WTC11 (cell line): ENCODE data around the gene PRTN3. TPM values are rescaled to one million over a fixed set of nuclear protein-coding genes. Genes with fewer than 3 reads are reported as not detected.

Experiments used
- ATAC-seq: fragments of 200-7000 bp; cut with Tn5 transposase; 2 replicates; pipeline ENCODE4 v1.10.0; 2021; ENCODE audit warnings: mild to moderate bottlenecking, moderate library complexity
- CTCF ChIA-PET: fragments of 300-600 bp; sonication (Branson Sonifier 250); formaldehyde crosslinking; loops from one replicate; lab custom pipeline; 2021; ENCODE audit warnings: antibody characterized with exemption; lab: Charles Lee
- POLR2A ChIA-PET: fragments of 350-600 bp; sonication (Branson Sonifier 250); formaldehyde crosslinking; loops from one replicate; lab custom pipeline; 2021; ENCODE audit warnings: antibody characterized with exemption; lab: Charles Lee
- DNase-seq: peaks from one replicate; pipeline ENCODE4 v3.0.0; 2021; ENCODE audit warnings: low spot score
- H3K27ac Mint-ChIP-seq: 2 replicates; pipeline ENCODE4 v1.8.0; 2021; ENCODE audit warnings: mixed read lengths
- H3K27me3 Mint-ChIP-seq: 2 replicates; pipeline ENCODE4 v1.8.0; 2021; ENCODE audit warnings: low read depth, mild to moderate bottlenecking, moderate library complexity, mixed read lengths
- H3K36me3 Mint-ChIP-seq: 2 replicates; pipeline ENCODE4 v1.8.0; 2021; ENCODE audit warnings: mixed read lengths
- H3K4me1 Mint-ChIP-seq: 2 replicates; pipeline ENCODE4 v1.8.0; 2022; ENCODE audit warnings: mixed read lengths
- H3K4me3 Mint-ChIP-seq: 2 replicates; pipeline ENCODE4 v1.8.0; 2021; ENCODE audit warnings: mild to moderate bottlenecking, moderate library complexity, mixed read lengths
- H3K9me3 Mint-ChIP-seq: 2 replicates; pipeline ENCODE4 v1.8.0; 2021; ENCODE audit warnings: mixed read lengths
- ELF4 ChIP-seq: sonication (generic); formaldehyde crosslinking; IDR thresholded peaks from 2 replicates; pipeline ENCODE4 v1.8.1; 2022; ENCODE audit warnings: low read depth, mild to moderate bottlenecking, moderate library complexity, missing genetic modification reagents
- EMX1 ChIP-seq: fragments of 250-450 bp; sonication (Bioruptor Pico); IDR thresholded peaks from 2 replicates; pipeline ENCODE4 v1.8.0; 2021; ENCODE audit warnings: mild to moderate bottlenecking
- FOXP1 ChIP-seq: sonication (generic); formaldehyde crosslinking; IDR thresholded peaks from 2 replicates; pipeline ENCODE4 v1.8.0; 2022; ENCODE audit warnings: missing genetic modification reagents, mild to moderate bottlenecking, moderate library complexity, borderline replicate concordance
- IRF2 ChIP-seq: sonication (generic); formaldehyde crosslinking; IDR thresholded peaks from 2 replicates; pipeline ENCODE4 v1.8.0; 2022; ENCODE audit warnings: low read depth, missing genetic modification reagents, borderline replicate concordance
- JAZF1 ChIP-seq: fragments of 250-450 bp; sonication (Bioruptor Pico); IDR thresholded peaks from 2 replicates; pipeline ENCODE4 v1.9.0; 2021; ENCODE audit warnings: moderate library complexity, mild to moderate bottlenecking, inconsistent platforms
- MXD4 ChIP-seq: fragments of 250-450 bp; sonication (Bioruptor Pico); IDR thresholded peaks from 2 replicates; pipeline ENCODE4 v1.8.0; 2021; ENCODE audit warnings: mild to moderate bottlenecking, moderate library complexity, borderline replicate concordance
- NR3C1 ChIP-seq: sonication (generic); formaldehyde crosslinking; conservative IDR thresholded peaks from 2 replicates; pipeline ENCODE4 v1.8.1; 2023; ENCODE audit warnings: low read depth, mild to moderate bottlenecking, missing genetic modification reagents
- ZNF138 ChIP-seq: sonication (generic); formaldehyde crosslinking; conservative IDR thresholded peaks from 2 replicates; pipeline ENCODE4 v1.8.1; 2022; ENCODE audit warnings: mild to moderate bottlenecking, moderate library complexity, missing genetic modification reagents
- ZNF232 ChIP-seq: sonication (generic); formaldehyde crosslinking; IDR thresholded peaks from 2 replicates; pipeline ENCODE4 v1.8.0; 2022; ENCODE audit warnings: mild to moderate bottlenecking, missing genetic modification reagents
- ZNF263 ChIP-seq: sonication (generic); formaldehyde crosslinking; IDR thresholded peaks from 2 replicates; pipeline ENCODE4 v1.8.1; 2022; ENCODE audit warnings: low read depth, mild to moderate bottlenecking, moderate library complexity, missing genetic modification reagents
- ZNF671 ChIP-seq: fragments of 250-450 bp; sonication (Bioruptor Pico); IDR thresholded peaks from 2 replicates; pipeline ENCODE4 v1.8.0; 2021; ENCODE audit warnings: mild to moderate bottlenecking
- total RNA-seq: library from RNA; stranded (reverse); gene quantifications from 3 replicates; pipeline ENCODE4 v1.2.3, GENCODE V29; 2021
- TF ChIP-seq, protein P1 (sequence below): sonication (generic); formaldehyde crosslinking; conservative IDR thresholded peaks from 2 replicates; pipeline ENCODE4 v1.8.1; 2023; ENCODE audit warnings: mild to moderate bottlenecking, low read depth, missing genetic modification reagents, moderate library complexity
- TF ChIP-seq, protein P2 (sequence below): sonication (generic); formaldehyde crosslinking; IDR thresholded peaks from 2 replicates; pipeline ENCODE4 v1.8.1; 2022; ENCODE audit warnings: mild to moderate bottlenecking, missing genetic modification reagents, moderate library complexity, borderline replicate concordance
- TF ChIP-seq, protein P3 (sequence below): sonication (generic); formaldehyde crosslinking; IDR thresholded peaks from 2 replicates; pipeline ENCODE4 v1.8.0; 2023; ENCODE audit warnings: missing genetic modification reagents
- TF ChIP-seq, protein P4 (sequence below): sonication (generic); formaldehyde crosslinking; IDR thresholded peaks from 2 replicates; pipeline ENCODE4 v1.8.1; 2023; ENCODE audit warnings: mild to moderate bottlenecking, moderate library complexity, missing genetic modification reagents
- TF ChIP-seq, protein P5 (sequence below): sonication (generic); formaldehyde crosslinking; IDR thresholded peaks from 2 replicates; pipeline ENCODE4 v1.8.0; 2022; ENCODE audit warnings: mild to moderate bottlenecking, missing genetic modification reagents
- TF ChIP-seq, protein P6 (sequence below): fragments of 250-450 bp; sonication (Bioruptor Pico); IDR thresholded peaks from 2 replicates; pipeline ENCODE4 v1.9.0; 2021; ENCODE audit warnings: mild to moderate bottlenecking
- TF ChIP-seq, protein P7 (sequence below): fragments of 250-450 bp; sonication (Bioruptor Pico); IDR thresholded peaks from 2 replicates; pipeline ENCODE4 v1.9.0; 2021; ENCODE audit warnings: mild to moderate bottlenecking, borderline replicate concordance

Gene PRTN3
- total RNA-seq, 1 experiment from 2014 or later: 0.61 TPM

DNA sequence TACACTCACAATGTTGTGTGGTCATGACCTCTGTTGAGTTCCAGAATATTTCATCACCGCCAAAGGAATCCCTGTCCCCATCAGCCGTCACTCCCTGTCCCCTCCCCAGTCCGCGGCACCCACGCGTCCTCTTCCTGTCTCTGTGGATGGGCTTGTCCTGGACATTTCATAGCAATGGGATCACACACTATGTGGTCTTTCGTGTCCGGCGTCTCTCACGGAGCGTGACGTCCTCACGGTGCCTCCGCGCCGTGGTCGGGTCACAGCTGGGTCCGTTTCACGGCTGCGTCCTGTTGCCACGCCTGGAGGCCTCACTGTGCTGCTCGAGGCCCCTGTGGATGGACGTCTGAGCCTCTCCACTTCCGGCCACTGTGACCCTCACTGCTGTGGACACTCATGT lies 6.6 kb upstream of the PRTN3 start (continued):
- TF ChIP-seq, protein P1, sequence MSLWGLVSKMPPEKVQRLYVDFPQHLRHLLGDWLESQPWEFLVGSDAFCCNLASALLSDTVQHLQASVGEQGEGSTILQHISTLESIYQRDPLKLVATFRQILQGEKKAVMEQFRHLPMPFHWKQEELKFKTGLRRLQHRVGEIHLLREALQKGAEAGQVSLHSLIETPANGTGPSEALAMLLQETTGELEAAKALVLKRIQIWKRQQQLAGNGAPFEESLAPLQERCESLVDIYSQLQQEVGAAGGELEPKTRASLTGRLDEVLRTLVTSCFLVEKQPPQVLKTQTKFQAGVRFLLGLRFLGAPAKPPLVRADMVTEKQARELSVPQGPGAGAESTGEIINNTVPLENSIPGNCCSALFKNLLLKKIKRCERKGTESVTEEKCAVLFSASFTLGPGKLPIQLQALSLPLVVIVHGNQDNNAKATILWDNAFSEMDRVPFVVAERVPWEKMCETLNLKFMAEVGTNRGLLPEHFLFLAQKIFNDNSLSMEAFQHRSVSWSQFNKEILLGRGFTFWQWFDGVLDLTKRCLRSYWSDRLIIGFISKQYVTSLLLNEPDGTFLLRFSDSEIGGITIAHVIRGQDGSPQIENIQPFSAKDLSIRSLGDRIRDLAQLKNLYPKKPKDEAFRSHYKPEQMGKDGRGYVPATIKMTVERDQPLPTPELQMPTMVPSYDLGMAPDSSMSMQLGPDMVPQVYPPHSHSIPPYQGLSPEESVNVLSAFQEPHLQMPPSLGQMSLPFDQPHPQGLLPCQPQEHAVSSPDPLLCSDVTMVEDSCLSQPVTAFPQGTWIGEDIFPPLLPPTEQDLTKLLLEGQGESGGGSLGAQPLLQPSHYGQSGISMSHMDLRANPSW (CRISPR knock-in tag): no peak
- TF ChIP-seq, protein P2, sequence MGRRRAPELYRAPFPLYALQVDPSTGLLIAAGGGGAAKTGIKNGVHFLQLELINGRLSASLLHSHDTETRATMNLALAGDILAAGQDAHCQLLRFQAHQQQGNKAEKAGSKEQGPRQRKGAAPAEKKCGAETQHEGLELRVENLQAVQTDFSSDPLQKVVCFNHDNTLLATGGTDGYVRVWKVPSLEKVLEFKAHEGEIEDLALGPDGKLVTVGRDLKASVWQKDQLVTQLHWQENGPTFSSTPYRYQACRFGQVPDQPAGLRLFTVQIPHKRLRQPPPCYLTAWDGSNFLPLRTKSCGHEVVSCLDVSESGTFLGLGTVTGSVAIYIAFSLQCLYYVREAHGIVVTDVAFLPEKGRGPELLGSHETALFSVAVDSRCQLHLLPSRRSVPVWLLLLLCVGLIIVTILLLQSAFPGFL: no peak
- TF ChIP-seq EMX1 (CRISPR knock-in tag) (no peak), NR3C1 (CRISPR knock-in tag) (no peak), ZNF232 (CRISPR knock-in tag) (no peak), IRF2 (CRISPR knock-in tag) (no peak), MXD4 (CRISPR knock-in tag) (no peak), ZNF263 (CRISPR knock-in tag) (no peak)
- TF ChIP-seq, protein P3, sequence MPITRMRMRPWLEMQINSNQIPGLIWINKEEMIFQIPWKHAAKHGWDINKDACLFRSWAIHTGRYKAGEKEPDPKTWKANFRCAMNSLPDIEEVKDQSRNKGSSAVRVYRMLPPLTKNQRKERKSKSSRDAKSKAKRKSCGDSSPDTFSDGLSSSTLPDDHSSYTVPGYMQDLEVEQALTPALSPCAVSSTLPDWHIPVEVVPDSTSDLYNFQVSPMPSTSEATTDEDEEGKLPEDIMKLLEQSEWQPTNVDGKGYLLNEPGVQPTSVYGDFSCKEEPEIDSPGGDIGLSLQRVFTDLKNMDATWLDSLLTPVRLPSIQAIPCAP (CRISPR knock-in tag): no peak
- TF ChIP-seq, protein P4, sequence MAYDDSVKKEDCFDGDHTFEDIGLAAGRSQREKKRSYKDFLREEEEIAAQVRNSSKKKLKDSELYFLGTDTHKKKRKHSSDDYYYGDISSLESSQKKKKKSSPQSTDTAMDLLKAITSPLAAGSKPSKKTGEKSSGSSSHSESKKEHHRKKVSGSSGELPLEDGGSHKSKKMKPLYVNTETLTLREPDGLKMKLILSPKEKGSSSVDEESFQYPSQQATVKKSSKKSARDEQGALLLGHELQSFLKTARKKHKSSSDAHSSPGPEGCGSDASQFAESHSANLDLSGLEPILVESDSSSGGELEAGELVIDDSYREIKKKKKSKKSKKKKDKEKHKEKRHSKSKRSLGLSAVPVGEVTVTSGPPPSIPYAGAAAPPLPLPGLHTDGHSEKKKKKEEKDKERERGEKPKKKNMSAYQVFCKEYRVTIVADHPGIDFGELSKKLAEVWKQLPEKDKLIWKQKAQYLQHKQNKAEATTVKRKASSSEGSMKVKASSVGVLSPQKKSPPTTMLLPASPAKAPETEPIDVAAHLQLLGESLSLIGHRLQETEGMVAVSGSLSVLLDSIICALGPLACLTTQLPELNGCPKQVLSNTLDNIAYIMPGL (CRISPR knock-in tag): no peak
- TF ChIP-seq, protein P5, sequence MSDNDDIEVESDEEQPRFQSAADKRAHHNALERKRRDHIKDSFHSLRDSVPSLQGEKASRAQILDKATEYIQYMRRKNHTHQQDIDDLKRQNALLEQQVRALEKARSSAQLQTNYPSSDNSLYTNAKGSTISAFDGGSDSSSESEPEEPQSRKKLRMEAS: no peak

DNA sequence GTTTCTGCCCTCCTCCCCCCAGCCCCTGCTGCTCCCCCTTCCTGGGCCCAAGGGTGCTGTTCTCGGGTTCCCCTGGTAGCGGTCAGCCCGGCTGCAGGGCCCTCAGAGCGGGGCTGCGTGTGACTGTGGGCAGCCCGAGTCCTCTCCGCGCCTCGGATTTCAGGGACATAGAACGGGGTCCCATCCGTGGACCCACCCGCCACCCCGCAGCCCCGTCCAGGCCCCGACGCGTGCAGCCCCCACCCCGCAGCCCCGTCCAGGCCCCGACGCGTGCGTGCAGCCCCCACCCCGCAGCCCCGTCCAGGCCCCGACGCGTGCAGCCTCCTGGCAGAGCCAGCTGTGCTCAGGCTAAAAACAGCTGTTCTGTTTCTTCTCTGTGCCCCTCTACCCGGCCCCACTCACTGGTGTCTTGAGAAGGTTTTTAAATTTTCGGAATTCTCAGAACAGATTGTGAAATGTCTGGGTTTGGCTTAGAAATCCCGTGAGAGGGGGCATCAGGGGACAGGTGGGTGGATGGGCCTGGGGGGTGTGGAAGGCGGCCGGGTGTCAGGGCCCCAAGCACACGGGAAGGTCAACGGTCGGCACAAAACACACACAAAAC lies 5.5 kb upstream of the PRTN3 start:
- ChIA-PET POLR2A (no interaction called here), CTCF (no interaction called here)
- H3K27me3 Mint-ChIP-seq: no peaks in the 10 kb centered on the region
- H3K27ac Mint-ChIP-seq: no peak overlapping the region
- H3K36me3 Mint-ChIP-seq: no peaks in the 10 kb centered on the region
- no peaks in the 10 kb centered on the region for H3K9me3 Mint-ChIP-seq
- no peak for ATAC-seq
- no peak for DNase-seq
- no peak overlapping the region for H3K4me3 Mint-ChIP-seq
- no peaks in the 10 kb centered on the region for H3K4me1 Mint-ChIP-seq
- TF ChIP-seq, protein P6, sequence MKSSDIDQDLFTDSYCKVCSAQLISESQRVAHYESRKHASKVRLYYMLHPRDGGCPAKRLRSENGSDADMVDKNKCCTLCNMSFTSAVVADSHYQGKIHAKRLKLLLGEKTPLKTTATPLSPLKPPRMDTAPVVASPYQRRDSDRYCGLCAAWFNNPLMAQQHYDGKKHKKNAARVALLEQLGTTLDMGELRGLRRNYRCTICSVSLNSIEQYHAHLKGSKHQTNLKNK (CRISPR knock-in tag): no peak
- TF ChIP-seq JAZF1 (CRISPR knock-in tag) (no peak), ELF4 (CRISPR knock-in tag) (no peak), ZNF263 (CRISPR knock-in tag) (no peak), ZNF138 (CRISPR knock-in tag) (no peak), FOXP1 (CRISPR knock-in tag) (no peak), ZNF671 (no peak)
- TF ChIP-seq, protein P1 (CRISPR knock-in tag): no peak
- TF ChIP-seq, protein P7, sequence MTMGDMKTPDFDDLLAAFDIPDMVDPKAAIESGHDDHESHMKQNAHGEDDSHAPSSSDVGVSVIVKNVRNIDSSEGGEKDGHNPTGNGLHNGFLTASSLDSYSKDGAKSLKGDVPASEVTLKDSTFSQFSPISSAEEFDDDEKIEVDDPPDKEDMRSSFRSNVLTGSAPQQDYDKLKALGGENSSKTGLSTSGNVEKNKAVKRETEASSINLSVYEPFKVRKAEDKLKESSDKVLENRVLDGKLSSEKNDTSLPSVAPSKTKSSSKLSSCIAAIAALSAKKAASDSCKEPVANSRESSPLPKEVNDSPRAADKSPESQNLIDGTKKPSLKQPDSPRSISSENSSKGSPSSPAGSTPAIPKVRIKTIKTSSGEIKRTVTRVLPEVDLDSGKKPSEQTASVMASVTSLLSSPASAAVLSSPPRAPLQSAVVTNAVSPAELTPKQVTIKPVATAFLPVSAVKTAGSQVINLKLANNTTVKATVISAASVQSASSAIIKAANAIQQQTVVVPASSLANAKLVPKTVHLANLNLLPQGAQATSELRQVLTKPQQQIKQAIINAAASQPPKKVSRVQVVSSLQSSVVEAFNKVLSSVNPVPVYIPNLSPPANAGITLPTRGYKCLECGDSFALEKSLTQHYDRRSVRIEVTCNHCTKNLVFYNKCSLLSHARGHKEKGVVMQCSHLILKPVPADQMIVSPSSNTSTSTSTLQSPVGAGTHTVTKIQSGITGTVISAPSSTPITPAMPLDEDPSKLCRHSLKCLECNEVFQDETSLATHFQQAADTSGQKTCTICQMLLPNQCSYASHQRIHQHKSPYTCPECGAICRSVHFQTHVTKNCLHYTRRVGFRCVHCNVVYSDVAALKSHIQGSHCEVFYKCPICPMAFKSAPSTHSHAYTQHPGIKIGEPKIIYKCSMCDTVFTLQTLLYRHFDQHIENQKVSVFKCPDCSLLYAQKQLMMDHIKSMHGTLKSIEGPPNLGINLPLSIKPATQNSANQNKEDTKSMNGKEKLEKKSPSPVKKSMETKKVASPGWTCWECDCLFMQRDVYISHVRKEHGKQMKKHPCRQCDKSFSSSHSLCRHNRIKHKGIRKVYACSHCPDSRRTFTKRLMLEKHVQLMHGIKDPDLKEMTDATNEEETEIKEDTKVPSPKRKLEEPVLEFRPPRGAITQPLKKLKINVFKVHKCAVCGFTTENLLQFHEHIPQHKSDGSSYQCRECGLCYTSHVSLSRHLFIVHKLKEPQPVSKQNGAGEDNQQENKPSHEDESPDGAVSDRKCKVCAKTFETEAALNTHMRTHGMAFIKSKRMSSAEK (CRISPR knock-in tag): no peak
- TF ChIP-seq, protein P3 (CRISPR knock-in tag): no peak
